Spleen (tissue), 7 donors: ENCODE data around the gene STING1.
"Not testable (repeated sequence)": the region's sequence is repeated elsewhere in the genome, so short reads cannot be mapped to it uniquely, and the experiment has no call there.

ENCODE experiments used
- CTCF ChIP-seq, 11 experiments: fragments of 200-600 bp in 7 of 11; fragments of 450-650 bp in 4 of 11; sonication (generic) in 4 of 11; IDR thresholded peaks in 8 of 11; conservative IDR thresholded peaks in 3 of 11; 1 replicate in 7 of 11; 2 replicates in 4 of 11; pipeline versions ENCODE4 v1.4.0 to v1.8.0; 2016 to 2021; ENCODE audit warnings: antibody characterized with exemption in 11 of 11, inconsistent platforms in 4 of 11, mild to moderate bottlenecking in 1 of 11
- POLR2AphosphoS5 ChIP-seq, 3 donors: sonication (generic); formaldehyde crosslinking; IDR thresholded peaks; one replicate each; pipeline ENCODE4 v1.5.1; 2017; ENCODE audit warnings: antibody characterized with exemption in 3 of 3
- donor health status: DM: no; HTN: no; CAD: no; lungs with moderate emphysema.
- donor health status: DM: no; HTN: no; CAD: no.
- donor health status: DM: no; HTN: no; CAD: no.

- not testable (repeated sequence) for TF ChIP-seq CTCF (IDR thresholded peaks at IDR 0.05 in 8 of 11, conservative IDR thresholded peaks at IDR 0.05 in 3 of 11); POLR2AphosphoS5 (IDR thresholded peaks at IDR 0.05)
Measured at GRCh38 chr5:139526309-139527089, 43.9 kb upstream of the STING1 start.
